Measurements from ENCODE around the gene DACH1.
A peak's percentile ranks its signal among the peaks of the same experiment; 100 is the strongest.

The DACH1 gene

DNA sequence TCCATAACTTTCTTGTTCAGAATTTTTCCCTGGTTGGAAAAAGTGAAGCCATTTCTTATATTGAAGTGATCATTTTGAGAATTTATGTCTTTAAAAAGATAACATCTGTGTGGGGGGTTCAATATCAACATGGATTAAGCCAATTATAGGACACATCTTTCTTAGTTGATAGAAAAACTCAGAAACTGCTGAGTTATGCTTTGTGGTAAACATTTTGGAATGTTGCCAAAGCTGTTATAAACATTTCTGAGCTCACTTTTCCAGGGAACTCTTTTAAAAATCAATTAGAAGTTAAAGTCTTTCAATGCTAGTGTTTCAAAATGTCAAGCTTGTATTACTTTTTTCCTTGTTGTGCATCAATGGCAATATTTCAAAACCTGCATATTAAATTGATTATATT lies 248.8 kb downstream of the DACH1 start:
- no peak for DNase-seq

DNA sequence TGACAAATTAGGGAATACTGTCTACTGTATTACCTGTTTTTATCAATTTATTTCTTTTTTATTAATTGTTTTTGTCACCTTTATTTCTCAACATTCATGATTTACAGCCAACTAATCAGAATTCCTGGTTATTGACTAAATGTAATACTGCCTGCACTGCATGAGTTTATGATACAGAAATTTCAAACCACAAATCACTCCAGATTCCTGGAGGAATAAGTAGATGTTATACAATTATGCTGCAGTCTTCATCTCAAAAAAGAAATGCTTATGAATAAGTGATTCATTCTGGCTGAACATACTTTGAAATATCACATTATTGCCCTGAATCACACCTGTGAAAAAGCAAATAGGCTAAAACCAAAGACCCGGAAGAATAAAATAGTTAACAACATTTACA lies 249.7 kb downstream of the DACH1 start:
- no peak for DNase-seq

DNA sequence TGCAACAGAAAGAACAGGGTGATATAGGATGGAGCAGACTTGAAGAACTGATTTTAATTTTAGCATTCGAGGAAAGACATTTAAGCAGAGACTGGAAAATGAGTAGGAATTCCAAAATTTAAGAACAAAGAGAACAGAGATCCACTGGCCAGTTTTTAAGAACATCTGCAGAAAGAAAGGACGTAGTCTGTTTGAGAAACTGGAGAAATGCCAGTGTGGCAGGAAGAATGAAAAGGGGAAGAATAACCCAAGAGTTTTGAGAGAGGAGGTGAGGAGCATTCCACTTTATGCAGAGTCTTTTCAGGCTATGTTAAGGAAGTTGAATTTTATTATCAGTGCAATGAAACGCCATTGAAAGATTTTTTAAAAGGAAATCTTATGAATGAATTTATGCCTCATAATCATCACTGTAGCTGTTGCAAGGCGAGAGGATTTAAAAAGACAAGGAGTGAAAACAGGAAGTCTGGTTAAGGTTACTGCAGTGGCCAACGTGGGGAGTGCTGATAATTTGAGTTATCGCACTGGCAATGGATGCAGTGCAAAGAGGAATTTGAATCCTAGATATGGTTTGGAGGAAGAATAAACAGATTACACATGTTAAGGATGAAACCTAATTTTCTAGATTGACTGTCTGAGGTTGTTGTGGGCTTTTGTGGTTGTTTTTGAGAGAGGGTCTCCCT lies 253.8 kb downstream of the DACH1 start:
- DNase-seq = no peak

DNA sequence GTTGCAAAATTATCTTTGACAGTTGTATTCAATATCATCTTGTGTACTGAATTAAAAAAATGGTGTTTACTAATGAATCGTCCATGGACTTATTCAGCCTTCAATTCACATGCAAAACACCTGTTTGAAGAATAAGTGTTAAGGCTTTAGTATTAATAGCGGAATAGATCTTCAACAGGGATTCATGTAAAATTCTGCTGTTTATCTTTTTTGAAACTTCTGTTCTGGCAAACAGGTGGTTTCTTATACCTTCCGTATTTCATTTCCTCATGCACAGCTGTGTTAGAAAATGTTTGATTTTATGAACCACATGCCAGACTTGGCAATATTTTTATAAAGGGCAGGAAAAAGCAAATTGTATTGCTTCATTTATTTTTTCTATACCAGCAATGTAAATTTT lies 255.7 kb downstream of the DACH1 start:
- no peak for DNase-seq

DNA sequence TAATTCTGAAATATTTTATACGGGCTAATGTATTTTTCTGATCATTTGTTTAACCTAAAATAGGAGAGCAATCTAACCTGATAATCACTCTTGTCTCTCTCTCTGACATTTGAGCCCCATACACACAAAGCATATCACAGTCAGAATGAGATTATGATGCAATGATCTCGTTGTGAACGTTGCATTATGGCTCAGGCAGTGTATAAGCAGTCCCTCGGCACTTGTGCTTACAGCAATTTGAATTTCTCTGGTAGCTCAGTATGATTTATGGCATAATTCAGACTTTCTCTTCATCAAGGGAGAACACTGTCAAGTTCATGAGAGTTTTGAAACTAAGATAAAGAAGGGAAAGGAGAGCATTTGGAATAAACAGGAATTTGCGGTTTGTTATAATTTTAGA lies 256.1 kb downstream of the DACH1 start:
- DNase-seq = no peak

DNA sequence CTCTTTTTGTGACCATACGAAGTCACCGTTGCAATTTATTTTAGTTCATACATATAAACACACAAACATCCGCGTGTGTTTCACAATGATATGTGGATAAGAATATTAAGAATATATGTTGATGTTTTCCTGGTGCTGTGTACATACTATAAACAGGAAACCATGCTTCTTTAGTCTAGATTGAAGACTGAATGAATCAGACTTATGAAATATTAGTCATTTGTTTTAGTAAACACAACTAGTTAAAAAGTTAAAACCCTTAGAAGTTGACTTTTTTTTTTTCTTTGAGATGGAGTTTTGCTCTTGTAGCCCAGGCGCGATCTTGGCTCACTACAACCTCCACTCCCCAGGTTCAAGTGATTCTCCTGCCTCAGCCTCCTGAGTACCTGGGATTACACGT lies 257.7 kb downstream of the DACH1 start:
- no peak for DNase-seq

DNA sequence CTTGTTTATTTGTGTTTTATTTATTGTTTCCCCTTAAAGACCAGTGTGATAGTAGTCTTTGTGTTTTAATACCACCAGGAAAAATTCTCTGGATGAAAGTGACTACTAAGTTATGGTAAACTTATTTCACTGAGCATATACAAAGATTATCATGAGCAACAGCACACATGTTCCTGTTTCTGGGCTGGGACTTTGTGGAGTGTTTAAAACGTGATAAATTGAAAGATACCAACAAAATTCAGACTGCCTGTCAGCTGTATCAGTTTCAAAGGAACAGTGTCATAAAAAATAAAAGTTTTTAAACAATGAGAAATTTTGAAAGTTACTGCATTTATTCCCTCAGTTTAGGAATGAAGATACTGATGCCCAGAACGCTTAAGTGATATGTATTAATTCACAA lies 259.4 kb downstream of the DACH1 start:
- DNase-seq = no peak

DNA sequence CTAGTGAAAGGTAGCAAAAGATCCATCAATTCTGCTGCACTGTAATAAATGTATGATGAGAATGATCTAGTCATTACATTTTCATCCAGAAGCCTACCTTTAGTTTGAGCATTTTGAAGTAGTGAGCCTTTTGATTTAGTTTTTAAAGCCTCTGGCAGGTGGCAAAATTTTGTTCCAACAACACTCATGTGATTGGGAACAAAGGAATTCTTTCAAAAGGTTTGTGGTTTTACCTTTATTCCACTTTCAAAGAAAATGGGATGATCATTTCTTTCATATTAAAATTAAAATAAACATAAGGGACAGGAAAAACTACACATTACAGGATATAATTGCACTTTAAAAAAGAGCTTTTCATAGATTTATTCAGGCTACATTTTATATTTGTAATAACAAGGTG lies 260.2 kb downstream of the DACH1 start:
- no peak for DNase-seq

DNA sequence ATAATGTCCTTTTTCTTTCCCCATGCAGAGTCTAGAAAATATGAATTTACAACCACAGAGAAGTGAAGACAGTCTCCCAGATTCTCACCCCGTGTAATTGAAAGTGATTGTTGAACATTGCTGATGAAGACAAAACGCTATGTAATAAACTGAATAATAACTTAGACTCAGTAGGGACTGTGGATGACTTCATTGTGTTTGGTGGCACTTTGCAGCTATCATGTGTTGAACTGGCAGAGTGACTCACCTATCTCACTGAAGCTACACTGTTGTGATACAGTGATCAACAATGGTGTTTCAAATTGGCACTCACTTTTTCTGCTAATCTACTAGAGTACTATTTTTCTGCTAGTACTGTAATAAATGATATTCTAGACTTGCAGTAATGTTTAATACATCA lies 261.3 kb downstream of the DACH1 start:
- no peak for DNase-seq

DNA sequence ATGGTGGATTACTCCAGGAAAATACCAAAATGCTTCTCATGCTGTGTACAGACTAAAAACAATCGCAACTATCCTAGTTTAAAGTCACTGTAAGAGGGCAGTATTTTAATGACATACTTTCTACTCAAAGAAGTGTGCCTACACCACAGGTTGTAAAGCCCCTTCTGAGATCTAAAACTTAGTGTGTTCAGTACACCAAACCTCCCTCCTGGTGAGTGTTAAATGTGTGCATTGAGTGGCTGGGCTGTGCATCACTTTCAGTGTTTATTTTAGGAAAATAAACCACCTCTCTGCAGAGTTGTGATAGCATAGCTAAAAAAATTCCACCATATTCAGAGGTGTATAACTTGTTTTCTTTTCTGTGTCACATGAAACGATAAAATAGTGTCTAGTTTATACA lies 263.7 kb downstream of the DACH1 start:
- no peak for DNase-seq

DNA sequence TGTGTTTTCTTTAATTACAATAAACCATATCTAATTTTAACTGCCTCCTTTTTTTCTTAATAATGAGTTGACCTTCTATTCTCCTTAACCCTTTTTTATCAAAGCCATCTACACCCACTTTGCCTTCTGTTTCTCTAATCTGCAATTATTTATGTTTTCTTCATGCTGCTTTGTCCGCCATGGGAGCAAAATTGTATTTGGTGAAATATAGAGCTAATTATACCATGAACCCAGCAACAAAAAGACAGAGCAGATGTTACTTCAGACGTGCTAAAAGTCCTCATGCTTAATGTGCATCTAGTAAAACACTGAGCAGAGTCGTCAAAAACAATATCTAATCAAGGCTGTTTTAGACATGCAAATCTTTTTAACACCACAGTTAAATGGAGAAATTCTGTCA lies 264.7 kb downstream of the DACH1 start:
- no peak for DNase-seq

DNA sequence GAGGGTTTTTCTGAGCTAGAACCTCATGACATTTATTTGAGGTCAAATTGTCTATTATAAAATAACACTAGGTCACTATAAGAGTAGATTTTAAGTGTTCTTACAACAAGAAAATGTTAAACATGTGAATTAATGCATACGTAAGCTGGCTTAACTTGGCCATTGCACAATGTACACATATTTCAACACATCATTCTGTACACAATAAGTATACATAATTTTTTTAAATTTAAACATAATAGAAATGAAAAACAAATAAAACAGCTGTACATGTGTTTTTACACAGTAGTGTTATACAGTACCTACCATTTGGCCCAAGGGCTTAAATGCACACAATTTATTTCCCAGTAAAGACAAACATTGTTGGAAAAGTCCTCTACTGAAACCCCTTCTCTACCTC lies 269.9 kb downstream of the DACH1 start:
- no peak for DNase-seq

DNA sequence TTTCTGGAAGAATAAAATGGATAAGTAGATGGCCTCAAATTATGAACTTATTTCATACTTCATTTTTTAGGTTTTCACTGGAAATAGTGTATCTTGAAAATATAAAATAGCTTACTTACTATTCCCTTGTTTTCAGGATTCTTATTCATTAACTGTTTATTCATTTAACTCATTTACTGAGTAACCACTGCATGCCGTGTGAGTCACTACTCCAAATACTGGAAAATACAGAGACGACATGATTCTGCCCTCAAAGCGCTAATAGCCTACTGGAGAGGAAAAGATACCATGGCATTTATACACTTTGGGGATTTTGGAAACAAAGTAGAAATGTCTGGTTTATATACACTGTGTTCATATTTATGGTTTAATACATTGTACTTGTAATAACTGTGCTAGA lies 270.9 kb downstream of the DACH1 start:
- no peak for DNase-seq

DNA sequence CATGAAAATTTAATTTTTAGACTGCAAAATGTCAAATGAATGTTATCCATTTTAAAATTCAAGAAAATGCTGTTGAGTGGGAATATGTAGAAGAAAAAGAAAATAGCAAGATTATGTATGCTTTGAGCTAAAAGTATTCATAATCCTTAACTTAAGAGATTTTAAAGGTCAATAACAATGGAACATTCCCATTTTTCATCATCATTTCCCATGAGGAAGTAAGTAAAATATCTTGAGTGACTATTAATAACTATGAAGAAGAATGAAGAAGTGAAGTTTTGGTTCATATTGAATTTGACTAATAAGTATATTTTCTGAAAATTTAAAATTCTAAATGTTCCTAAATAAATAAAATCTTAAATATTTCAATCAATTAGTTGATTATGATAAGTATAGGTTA lies 273.4 kb downstream of the DACH1 start:
- DNase-seq = no peak

DNA sequence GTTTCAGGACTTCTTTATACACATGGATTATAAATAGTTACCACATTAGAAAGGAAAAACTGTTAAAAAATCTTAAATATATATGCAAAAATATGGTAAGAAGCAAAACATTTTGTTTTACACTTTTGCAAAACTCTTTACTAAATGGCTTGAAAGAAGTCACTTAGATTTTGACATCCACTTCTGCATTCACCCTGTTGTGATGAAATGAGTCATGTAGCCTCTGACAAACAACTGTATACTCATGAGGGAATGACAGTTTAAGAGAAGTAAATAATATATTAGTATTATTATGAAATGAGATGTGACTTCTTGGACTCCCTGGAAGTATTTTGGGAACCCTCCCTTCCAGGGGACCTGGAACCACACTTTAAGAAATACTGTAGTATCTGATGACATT lies 275.6 kb downstream of the DACH1 start:
- DNase-seq = no peak

DNA sequence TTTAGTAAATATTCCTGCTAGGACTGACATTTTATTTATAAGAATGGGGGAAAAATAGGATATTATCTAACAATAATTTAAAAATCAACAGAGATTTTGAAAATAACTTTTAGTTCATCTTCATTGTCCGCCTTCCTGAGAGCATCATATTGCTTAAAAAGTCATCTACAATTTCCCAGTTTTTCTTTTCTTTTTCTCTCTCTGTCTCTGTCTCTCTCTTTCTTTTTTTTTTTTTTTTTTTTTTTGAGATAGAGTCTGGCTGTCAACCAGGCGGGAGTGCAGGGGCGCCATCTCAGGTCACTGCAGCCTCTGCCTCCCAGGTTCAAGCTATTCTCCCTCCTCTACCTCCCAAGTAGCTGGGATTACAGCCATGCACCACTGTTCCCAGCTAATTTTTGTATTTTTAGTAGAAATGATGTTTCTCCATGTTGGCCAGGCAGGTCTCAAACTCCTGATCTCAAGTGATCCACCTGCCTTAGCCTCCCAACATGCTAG lies 276.3 kb downstream of the DACH1 start:
- no peak for DNase-seq

DNA sequence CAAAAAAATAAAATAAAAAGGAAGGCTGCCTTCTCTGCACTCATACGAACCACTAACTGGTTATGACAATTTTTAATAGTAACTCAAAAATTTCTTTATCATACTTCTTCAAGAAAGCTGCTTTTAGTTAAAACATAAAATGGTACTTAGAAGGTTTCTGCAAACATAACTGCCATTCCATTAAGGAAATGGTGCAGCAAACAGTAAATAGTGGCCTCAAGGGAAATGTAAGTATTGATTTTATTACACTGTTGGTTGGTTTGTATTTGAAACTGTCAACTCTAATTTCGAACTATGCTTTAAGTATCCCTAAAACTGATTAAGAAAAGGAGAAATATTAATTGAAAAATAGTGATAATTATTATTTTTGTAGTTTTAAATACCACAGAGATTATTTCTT lies 278.0 kb downstream of the DACH1 start:
- DNase-seq = no peak

DNA sequence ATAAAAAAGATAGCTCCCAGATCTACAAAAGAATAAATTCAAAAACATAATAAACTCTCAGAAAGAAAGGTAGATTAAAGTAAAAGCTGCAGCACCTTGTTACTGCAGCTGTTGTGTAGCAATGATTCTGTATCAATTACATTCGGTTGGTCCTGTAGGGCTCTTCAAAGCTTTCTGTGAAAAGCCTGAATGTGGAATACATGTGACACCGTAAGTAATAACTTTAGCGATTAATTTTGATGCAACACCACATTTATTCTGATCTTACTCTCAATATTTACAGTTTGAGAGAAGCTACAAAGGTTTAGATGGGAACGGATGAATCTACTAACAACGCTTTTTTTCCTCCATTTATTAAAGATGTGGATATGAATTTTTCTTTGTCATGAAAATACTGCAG lies 279.2 kb downstream of the DACH1 start:
- DNase-seq = peak; percentile 10

DNA sequence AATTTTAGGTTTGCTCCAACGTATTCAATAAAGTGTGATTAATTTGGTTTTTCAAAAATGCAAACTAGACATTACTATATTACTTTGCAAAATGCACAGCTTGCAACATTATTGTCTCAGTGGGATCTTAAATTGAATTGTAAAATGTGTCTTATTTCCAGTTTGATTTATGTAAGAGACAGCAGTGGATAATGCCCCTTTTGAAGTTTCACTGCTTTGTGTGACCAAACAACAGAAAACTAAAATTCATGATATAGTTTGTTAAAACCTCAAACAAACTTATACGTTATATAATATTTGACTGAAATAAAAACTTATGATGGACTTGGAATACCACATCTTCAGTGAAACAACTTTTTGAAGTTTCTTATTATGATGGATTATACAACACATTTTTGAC lies 279.8 kb downstream of the DACH1 start:
- DNase-seq = no peak

DNA sequence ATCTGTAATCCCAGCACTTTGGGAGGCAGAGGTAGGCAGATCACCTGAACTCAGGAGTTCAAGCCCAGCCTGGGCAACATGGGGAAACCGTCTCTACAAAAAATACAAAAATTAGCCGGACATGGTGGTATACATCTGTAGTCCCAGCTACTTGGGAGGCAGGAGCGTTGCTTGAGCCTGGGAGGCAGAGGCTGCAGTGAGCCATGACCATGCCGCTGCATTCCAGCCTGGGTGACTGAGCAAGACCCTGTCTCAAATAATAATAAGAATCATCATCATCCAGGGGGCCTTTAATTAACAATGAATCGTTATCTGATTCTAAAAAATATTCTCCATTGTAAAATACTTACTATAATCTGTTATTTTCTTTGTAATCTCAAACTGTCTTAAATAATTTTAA lies 283.4 kb downstream of the DACH1 start:
- DNase-seq = no peak

DNA sequence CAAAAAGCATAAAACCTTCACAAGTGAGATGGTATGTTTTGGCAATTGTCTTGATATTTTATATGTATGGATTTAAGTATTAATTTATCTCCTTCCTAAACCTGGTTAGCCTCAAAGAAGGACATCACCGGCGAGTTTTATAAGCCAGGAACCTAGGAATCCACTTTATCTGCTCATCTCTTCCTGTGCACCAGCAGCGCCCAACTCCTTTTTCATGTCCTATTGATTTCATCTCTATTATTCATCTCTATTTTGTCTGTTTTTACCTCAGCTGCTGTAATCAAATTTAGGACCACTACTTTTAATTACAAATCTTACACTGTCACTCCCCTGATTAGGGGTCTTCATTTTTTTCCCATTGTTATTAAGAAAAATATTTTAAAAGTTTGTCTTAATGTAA lies 286.4 kb downstream of the DACH1 start:
- DNase-seq = no peak

DNA sequence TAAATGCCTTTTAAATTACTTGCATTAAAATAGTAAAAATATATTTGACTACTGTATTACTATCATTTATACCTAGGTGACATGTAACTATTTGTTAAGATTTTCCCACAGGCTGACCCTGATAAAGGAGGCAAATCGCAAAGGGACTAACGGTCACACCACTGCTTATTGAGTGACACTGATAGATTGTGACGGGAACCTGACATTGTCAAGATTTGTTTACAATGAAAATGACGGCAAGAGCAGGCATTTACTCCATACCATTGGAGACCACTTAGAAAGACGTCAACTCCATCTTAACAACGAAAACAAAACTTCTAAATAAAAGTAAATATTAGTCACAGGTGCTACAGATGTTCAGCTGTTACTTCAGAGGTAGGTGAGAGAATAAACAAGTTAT lies 289.0 kb downstream of the DACH1 start:
- no peak for DNase-seq

DNA sequence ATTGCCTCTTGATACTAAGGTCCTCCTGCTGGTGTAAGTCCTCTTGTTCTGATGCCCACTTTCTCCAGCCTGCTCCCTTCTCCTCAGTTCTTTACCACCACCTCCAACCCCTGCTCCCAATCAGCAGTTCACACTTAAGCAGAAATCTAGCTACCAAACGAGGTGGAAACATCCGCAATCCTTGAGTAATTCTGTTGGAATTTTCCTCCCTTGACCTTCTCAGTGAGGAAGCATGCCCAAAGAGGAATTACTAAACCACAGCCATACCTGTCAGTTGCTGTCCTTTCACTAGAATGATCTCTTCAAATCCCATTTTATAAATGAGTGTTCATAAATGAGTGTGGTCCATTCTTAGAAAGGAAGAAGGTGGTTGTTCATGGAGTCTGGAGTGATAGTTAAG lies 289.9 kb downstream of the DACH1 start:
- DNase-seq = no peak

DNA sequence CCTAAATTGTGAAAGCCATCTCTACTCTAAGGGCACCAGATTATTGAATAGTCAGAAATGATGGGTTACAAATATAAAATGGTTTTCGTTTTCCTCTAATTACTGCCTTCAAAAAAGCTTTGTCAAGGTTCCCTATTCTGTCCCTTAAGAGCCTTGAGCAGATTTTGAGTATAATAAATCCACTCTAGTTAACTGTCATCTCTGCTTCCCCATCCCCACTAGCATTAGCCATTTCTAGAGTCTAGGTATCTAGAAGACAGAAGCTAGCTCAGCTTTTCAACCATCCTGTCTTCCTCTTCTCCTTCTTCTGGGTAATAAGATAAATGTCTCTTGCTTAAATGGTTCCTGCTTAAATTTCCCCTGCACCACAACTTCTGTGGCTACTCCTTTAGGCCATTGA lies 290.4 kb downstream of the DACH1 start:
- DNase-seq = no peak

DNA sequence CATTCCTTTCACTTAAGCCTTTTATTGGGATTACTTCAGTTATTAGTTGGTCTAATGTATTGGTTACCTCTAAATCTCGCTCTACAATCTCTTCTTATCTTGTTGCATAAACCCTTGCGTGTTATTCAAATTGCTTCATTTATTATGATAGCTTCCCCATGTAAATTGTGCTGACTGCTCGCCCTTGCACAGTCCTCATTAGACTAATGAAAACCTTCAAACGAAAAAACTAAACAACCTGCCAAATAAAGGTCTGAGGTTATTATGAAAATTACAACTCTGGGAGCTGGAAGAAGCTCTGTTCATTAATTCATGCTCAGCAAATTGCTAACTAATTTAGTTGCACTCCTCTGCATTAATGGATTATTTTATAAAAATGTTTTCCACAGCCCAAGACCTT lies 320.1 kb downstream of the DACH1 start:
- DNase-seq = no peak

DNA sequence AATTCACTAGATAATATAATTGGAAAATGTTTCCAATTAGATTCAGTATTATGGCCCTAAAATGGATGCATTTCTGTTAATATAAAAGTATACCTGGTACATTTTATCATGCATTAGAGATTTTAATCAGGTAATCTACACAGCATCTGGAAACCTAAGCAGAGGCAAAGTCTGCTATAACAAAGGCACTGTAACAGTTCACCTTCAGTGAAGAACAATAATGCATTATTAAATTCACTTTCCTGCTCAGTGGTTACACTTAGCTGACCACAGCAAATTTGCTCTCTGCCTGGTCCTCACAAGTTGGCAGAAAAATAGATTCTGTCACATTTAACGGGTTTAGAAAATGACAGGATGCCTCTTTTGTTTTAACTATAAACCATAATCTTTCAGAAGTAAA lies 326.9 kb downstream of the DACH1 start:
- no peak for DNase-seq

Measured in NCI-H510A treated with DMSO at 0.1 percent for 48 hours (cell line).